HG03045 (cell line): ENCODE measurements around the gene ZBED2.
A peak's percentile ranks its signal among the peaks of the same experiment; 100 is the strongest.
"Not testable (repeated sequence)": the region's sequence is repeated elsewhere in the genome, so short reads cannot be mapped to it uniquely, and the experiment has no call there.

Experiments used
- ATAC-seq: cut with Tn5 transposase; IDR thresholded peaks from one replicate; pipeline ENCODE4 v1.9.1; 2021; ENCODE audit warnings: mild to moderate bottlenecking, moderate library complexity; ENCODE audit not compliant: unreplicated experiment

The ZBED2 gene, protein sequence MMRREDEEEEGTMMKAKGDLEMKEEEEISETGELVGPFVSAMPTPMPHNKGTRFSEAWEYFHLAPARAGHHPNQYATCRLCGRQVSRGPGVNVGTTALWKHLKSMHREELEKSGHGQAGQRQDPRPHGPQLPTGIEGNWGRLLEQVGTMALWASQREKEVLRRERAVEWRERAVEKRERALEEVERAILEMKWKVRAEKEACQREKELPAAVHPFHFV

GRCh38 chr3:111595232-111595631 is at the start of gene ZBED2:
ZBED2 (minus strand) TSS chr3:111595346; CDS start chr3:111594201, 1,145 bp downstream.
- ATAC-seq = peak; percentile 46

- ATAC-seq = no peak
Observed at GRCh38 chr3:111639316-111639715, 44.2 kb upstream of the ZBED2 start.

DNA sequence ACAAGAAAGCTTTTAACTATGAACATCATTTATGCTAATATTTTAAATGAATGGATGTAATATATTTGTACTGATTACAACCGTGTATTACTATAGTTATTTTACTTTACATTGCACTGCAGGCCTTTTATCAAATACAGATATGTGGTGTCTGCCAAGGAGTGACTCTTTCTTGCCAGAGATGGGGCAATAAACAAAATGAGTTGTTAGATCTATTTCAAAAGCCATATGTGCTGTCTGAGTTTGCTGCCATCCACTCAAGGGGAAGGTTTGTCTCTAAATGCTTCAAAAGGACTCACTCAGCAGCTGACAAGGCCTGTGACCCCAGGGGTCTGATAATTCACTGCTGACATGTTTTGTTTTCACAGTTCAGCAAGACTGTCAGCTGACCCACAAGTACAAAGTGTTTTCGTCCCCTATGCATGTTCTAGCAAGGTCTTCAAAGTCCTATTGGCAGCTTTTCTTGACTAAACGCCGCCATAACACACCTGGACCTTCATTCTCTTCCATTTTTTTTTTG is 41.3 kb upstream of the ZBED2 start:
- ATAC-seq = no peak

- ATAC-seq = no peak
Observed at GRCh38 chr3:111635403-111635802, 40.3 kb upstream of the ZBED2 start.

GRCh38 chr3:111630638-111631037 is 35.5 kb upstream of the ZBED2 start:
- not testable (repeated sequence) for ATAC-seq

GRCh38 chr3:111629018-111629417 is 33.9 kb upstream of the ZBED2 start:
- not testable (repeated sequence) for ATAC-seq

GRCh38 chr3:111627092-111627491 is 31.9 kb upstream of the ZBED2 start:
- no peak for ATAC-seq

DNA sequence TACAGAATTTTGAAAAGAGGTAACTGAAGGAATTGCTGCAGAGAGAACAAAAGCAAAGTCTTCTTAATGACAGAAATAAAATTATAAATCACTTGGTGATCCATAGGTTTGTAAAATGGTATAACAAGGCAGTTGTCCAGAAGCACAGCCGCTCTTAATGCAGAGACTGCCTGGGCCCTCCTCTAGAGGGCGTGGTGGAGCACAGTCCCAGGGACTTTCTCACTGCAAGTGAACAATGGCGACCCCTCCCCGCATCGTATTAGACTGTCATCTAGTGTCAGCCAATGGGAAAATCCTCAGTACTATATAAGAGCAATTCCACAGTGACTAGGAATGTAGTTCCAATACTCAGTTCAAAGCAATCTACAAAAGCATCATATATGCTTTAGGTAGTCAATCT is 26.4 kb upstream of the ZBED2 start:
- no peak for ATAC-seq

DNA sequence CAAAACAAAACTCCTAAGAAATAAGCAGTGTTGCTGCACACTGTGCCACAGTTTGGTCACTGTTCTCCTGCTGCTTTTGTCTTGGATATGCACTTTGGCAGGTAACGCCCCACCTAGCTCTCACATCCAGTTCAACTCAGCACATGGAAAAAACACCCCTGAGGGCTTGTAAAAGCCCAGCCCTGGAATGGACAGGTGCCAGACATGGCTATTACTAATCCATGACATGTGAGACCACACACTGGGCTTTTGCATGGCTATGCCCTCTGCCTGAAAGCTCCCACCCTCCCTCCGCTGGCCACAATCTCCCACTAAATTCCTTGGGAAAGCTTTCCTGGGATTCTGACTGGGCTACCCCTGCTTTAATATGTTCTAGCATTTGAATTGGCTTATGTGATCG is 24.7 kb upstream of the ZBED2 start:
- no peak for ATAC-seq

- ATAC-seq = no peak
Observed at GRCh38 chr3:111618945-111619344, 23.8 kb upstream of the ZBED2 start.

DNA sequence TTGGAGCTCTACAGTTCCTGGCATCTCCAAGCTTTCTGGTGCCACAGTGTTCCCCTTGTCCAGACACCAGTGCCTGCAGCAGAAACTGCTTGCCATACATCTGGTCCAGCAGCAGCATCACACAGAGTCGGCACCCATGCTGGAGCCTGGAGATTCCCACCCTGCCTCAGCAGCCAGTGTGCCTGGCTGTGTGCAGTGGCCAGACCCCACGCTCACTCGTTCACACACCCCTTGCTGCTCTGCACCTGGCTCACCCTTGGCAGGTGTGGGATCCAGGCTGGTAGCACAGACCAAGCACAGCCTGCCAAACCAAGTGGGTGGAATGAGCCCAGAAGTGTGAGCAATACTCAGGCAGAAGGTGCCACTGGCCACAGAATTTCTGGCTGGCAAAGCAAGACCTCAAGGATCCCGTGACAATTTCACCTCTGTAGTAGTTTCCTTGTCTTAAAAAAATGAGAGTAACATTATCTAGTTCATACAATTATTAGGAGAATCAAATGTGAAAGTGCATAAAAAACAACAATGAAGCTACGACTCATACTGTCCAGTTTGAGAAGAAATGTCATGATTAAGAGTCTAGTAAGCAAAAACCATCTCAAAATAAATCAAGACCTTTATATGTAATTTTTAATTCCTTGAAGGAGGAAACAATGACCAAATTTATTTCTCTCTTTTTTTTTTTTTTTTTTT is 22.9 kb upstream of the ZBED2 start:
- ATAC-seq = no peak

- no peak for ATAC-seq
Observed at GRCh38 chr3:111617406-111617805, 22.3 kb upstream of the ZBED2 start.

DNA sequence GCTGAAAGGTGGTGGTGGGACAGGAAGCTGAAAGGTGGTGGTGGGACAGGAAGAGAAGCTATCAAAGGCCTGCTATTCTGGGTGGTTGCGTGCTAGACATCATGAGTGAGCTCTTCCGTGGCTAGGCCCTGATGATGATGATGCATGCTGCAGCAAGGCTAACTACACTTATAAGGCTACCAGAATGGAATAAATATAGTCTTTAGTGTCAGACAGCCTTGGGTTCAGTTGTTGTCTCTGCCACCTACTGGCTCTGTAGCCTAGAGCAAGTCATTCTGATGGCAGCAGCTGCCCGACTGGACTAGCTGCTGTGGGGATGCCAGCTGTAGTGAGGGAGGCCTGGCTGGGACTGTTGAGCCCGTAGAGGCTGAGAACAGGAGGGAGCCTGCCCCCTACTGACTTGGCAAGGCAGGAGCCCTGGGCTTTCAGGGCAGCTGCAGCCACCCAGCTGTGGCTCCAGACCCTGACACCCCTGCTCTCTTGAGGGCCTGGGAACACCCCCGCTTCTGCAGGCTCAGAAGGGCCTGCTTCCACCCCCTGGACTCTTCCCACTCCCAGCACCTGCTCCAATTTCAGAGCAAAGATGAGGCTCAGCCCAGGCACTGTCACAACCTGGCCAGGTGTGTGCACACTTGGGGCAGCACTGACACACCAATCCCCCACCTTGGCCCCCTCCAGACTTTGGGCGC is 21.4 kb upstream of the ZBED2 start:
- peak; percentile 81 for ATAC-seq

GRCh38 chr3:111615880-111616279 is 20.7 kb upstream of the ZBED2 start:
- no peak for ATAC-seq

DNA sequence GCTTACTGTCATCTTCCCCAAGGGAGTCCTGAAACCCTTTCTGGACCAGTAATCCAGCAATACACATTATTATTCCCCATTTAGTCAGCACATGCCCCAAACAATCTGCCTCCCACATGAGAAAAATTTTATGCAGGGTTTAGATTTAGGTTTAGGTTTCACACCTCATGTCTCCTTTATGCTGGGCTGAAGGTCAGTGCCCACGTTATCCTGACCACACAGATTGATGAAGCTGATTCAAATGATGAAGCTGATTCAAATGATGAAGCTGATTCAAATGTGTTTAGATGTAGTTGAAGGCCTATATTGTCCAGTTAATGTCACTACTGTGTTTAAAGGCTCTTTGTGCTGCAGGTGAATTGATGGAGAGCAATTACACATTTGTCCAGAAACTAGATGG is 18.1 kb upstream of the ZBED2 start:
- ATAC-seq = no peak

DNA sequence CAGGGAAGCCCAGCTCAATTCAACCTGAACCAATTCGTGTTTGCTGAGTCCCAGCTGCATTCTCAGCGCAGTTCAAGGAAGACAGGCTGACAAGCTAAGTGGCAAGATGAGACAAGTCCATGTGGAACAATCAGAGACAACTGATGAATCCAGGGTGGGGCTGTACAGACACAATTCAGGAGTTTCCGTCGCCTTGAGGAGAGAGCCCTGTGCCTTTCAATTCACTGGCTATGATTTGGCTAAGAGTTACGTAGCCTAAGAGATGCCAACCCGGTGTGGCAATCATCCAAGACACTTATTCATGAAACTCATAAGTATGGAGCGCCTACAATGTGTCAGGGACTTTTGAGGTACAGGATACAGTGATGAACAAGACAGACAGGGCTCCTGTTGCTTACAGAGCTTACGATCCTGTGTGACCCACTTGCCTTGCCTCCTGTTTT is 15.5 kb upstream of the ZBED2 start:
- no peak for ATAC-seq

- ATAC-seq = peak; percentile 79
Observed at GRCh38 chr3:111610189-111610588, 15.0 kb upstream of the ZBED2 start.

GRCh38 chr3:111609700-111610099 is 14.6 kb upstream of the ZBED2 start:
- ATAC-seq = no peak

DNA sequence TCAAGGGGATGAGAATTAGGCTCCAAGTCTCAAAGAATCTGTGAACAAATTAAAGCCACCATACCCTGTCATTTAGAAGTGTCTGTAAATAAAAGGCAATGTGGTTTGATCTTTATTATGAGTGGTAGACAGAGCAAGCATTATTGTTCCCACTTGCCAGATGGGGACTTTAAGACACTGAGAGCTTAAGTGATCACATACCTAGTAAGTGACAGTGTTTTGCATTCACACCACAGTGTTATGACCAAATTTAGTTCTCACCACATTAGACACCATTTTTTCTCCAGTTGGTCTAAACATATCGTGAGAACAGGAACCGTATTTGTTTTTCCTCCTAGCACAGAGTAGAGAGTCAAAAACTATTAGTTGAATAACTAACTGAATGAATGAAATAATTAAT is 13.2 kb upstream of the ZBED2 start:
- ATAC-seq = no peak

DNA sequence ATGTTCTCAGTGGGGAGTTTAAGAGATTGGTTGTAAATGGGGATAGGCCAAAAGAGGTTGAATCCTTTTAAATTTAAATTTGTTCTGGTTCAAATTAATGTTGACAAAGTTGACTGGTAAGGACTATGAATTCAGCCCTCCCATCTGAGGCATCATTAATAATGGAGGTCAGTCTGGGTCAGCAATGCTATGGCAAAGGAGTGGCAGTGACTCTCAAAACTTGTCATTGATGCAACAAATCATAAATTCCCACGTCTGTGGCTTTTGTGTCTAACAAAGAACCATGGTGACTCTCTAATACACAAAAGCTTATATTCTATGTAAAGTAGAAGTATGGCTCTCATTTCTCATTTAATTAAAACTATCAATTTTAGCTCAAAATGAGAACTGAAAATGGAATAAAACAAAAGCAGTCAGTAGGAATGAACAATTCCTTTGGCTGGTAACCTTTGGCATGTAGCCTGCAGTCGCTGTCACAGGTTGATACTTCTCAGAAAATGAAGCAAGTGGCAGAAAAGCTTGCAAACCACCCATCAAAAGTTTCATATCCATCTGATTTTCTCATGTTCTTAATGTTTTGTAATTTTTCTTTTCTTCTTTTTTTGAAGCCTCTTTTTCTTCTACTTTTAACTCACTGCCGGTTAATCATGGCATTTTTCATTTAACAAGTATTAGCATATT is 12.2 kb upstream of the ZBED2 start:
- no peak for ATAC-seq

GRCh38 chr3:111605493-111605892 is 10.3 kb upstream of the ZBED2 start:
- no peak for ATAC-seq
